ENCODE results near the gene HOXC13. TPM values are rescaled to one million over a fixed set of nuclear protein-coding genes. Genes with fewer than 3 reads are reported as not detected.

HOXC13 gene
- total RNA-seq, 1 experiment from 2014 or later: 0.09 TPM

GRCh38 chr12:53970451-53970850 lies 31.8 kb downstream of the HOXC13 start (continued):
- TF ChIP-seq FOXJ3 (CRISPR knock-in tag; IDR thresholded peaks at IDR 0.05; ENCODE audit: borderline replicate concordance): no peak
- TF ChIP-seq ZNF532 (CRISPR knock-in tag; IDR thresholded peaks at IDR 0.05; ENCODE audit: borderline replicate concordance): no peak
- TF ChIP-seq SMAD4 (CRISPR knock-in tag; IDR thresholded peaks at IDR 0.05): no peak
- no peak for TF ChIP-seq STAT6 (CRISPR knock-in tag; conservative IDR thresholded peaks at IDR 0.05; ENCODE audit: low read depth)

GRCh38 chr12:53971129-53971528 lies 32.5 kb downstream of the HOXC13 start:
- ChIA-PET POLR2A (no interaction called here), CTCF (no interaction called here)
- TF ChIP-seq ZNF423 (CRISPR knock-in tag; IDR thresholded peaks at IDR 0.05) (no peak), ZNF671 (CRISPR knock-in tag; IDR thresholded peaks at IDR 0.05) (no peak), ZNF232 (CRISPR knock-in tag; IDR thresholded peaks at IDR 0.05) (no peak), PREB (CRISPR knock-in tag; IDR thresholded peaks at IDR 0.05; ENCODE audit: borderline replicate concordance) (no peak), ARID4B (CRISPR knock-in tag; IDR thresholded peaks at IDR 0.05; ENCODE audit: borderline replicate concordance) (no peak), OVOL2 (CRISPR knock-in tag; IDR thresholded peaks at IDR 0.05; ENCODE audit: borderline replicate concordance) (no peak), ETV6 (CRISPR knock-in tag; IDR thresholded peaks at IDR 0.05) (no peak), TEAD1 (CRISPR knock-in tag; IDR thresholded peaks at IDR 0.05) (no peak), SP1 (CRISPR knock-in tag; conservative IDR thresholded peaks at IDR 0.05) (no peak), SMAD4 (CRISPR knock-in tag; IDR thresholded peaks at IDR 0.05) (no peak), CTCF (IDR thresholded peaks at IDR 0.05) (no peak), HMGXB4 (CRISPR knock-in tag; IDR thresholded peaks at IDR 0.05) (no peak), ZNF121 (CRISPR knock-in tag; IDR thresholded peaks at IDR 0.05) (no peak), CREB1 (CRISPR knock-in tag; IDR thresholded peaks at IDR 0.05) (no peak), NR3C1 (CRISPR knock-in tag; conservative IDR thresholded peaks at IDR 0.05; ENCODE audit: low read depth) (no peak)
- TF ChIP-seq, protein P1, sequence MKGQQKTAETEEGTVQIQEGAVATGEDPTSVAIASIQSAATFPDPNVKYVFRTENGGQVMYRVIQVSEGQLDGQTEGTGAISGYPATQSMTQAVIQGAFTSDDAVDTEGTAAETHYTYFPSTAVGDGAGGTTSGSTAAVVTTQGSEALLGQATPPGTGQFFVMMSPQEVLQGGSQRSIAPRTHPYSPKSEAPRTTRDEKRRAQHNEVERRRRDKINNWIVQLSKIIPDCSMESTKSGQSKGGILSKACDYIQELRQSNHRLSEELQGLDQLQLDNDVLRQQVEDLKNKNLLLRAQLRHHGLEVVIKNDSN (CRISPR knock-in tag; IDR thresholded peaks at IDR 0.05): no peak

More at GRCh38 chr12:53971129-53971528, 32.5 kb downstream of the HOXC13 start:
- Mint-ChIP-seq H3K9me3 (no peaks in the 10 kb centered on the region), H3K4me3 (no peak overlapping the region), H3K27ac (no peak overlapping the region), H3K27me3 (ENCODE audit: low read depth) (peaks cover 100% of the 10 kb centered on the region), H3K4me1 (peaks cover 23% of the 10 kb centered on the region), H3K36me3 (no peaks in the 10 kb centered on the region)
- no peak for DNase-seq (ENCODE audit: low spot score)
- ATAC-seq: no peak
